WTC11 (cell line): ENCODE results near the gene MID1. TPM values are rescaled to one million over a fixed set of nuclear protein-coding genes. Genes with fewer than 3 reads are reported as not detected.

Source experiments
- ATAC-seq: fragments of 200-7000 bp; cut with Tn5 transposase; 2 replicates; pipeline ENCODE4 v1.10.0; 2021; ENCODE audit warnings: mild to moderate bottlenecking, moderate library complexity
- CTCF ChIA-PET: fragments of 300-600 bp; sonication (Branson Sonifier 250); formaldehyde crosslinking; loops from one replicate; lab custom pipeline; 2021; ENCODE audit warnings: antibody characterized with exemption; lab: Charles Lee
- POLR2A ChIA-PET: fragments of 350-600 bp; sonication (Branson Sonifier 250); formaldehyde crosslinking; loops from one replicate; lab custom pipeline; 2021; ENCODE audit warnings: antibody characterized with exemption; lab: Charles Lee
- DNase-seq: peaks from one replicate; pipeline ENCODE4 v3.0.0; 2021; ENCODE audit warnings: low spot score
- H3K27ac Mint-ChIP-seq: 2 replicates; pipeline ENCODE4 v1.8.0; 2021; ENCODE audit warnings: mixed read lengths
- H3K27me3 Mint-ChIP-seq: 2 replicates; pipeline ENCODE4 v1.8.0; 2021; ENCODE audit warnings: low read depth, mild to moderate bottlenecking, moderate library complexity, mixed read lengths
- H3K36me3 Mint-ChIP-seq: 2 replicates; pipeline ENCODE4 v1.8.0; 2021; ENCODE audit warnings: mixed read lengths
- H3K4me1 Mint-ChIP-seq: 2 replicates; pipeline ENCODE4 v1.8.0; 2022; ENCODE audit warnings: mixed read lengths
- H3K4me3 Mint-ChIP-seq: 2 replicates; pipeline ENCODE4 v1.8.0; 2021; ENCODE audit warnings: mild to moderate bottlenecking, moderate library complexity, mixed read lengths
- H3K9me3 Mint-ChIP-seq: 2 replicates; pipeline ENCODE4 v1.8.0; 2021; ENCODE audit warnings: mixed read lengths
- CREM ChIP-seq: sonication (generic); formaldehyde crosslinking; IDR thresholded peaks from 2 replicates; pipeline ENCODE4 v1.8.1; 2022; ENCODE audit warnings: mild to moderate bottlenecking, missing genetic modification reagents, moderate library complexity
- FOXJ3 ChIP-seq: sonication (generic); formaldehyde crosslinking; IDR thresholded peaks from 2 replicates; pipeline ENCODE4 v1.9.0; 2021; ENCODE audit warnings: missing genetic modification reagents, mild to moderate bottlenecking, borderline replicate concordance
- GABPB1 ChIP-seq: sonication (generic); formaldehyde crosslinking; IDR thresholded peaks from 2 replicates; pipeline ENCODE4 v1.8.1; 2023; ENCODE audit warnings: mild to moderate bottlenecking, missing genetic modification reagents
- IRF2 ChIP-seq: sonication (generic); formaldehyde crosslinking; IDR thresholded peaks from 2 replicates; pipeline ENCODE4 v1.8.0; 2022; ENCODE audit warnings: low read depth, missing genetic modification reagents, borderline replicate concordance
- JAZF1 ChIP-seq: fragments of 250-450 bp; sonication (Bioruptor Pico); IDR thresholded peaks from 2 replicates; pipeline ENCODE4 v1.9.0; 2021; ENCODE audit warnings: moderate library complexity, mild to moderate bottlenecking, inconsistent platforms
- MXD4 ChIP-seq: fragments of 250-450 bp; sonication (Bioruptor Pico); IDR thresholded peaks from 2 replicates; pipeline ENCODE4 v1.8.0; 2021; ENCODE audit warnings: mild to moderate bottlenecking, moderate library complexity, borderline replicate concordance
- NFE2L1 ChIP-seq: sonication (generic); formaldehyde crosslinking; IDR thresholded peaks from 2 replicates; pipeline ENCODE4 v1.8.1; 2023; ENCODE audit warnings: missing genetic modification reagents
- OVOL2 ChIP-seq: fragments of 250-450 bp; sonication (Bioruptor Pico); IDR thresholded peaks from 2 replicates; pipeline ENCODE4 v1.9.0; 2021; ENCODE audit warnings: mild to moderate bottlenecking, borderline replicate concordance
- PRRX2 ChIP-seq: fragments of 250-450 bp; sonication (Bioruptor Pico); IDR thresholded peaks from 2 replicates; pipeline ENCODE4 v1.8.0; 2021; ENCODE audit warnings: mild to moderate bottlenecking
- RORB ChIP-seq: fragments of 250-450 bp; sonication (Bioruptor Pico); IDR thresholded peaks from 2 replicates; pipeline ENCODE4 v1.9.0; 2021; ENCODE audit warnings: mild to moderate bottlenecking
- ZNF138 ChIP-seq: sonication (generic); formaldehyde crosslinking; conservative IDR thresholded peaks from 2 replicates; pipeline ENCODE4 v1.8.1; 2022; ENCODE audit warnings: mild to moderate bottlenecking, moderate library complexity, missing genetic modification reagents
- ZNF671 ChIP-seq: fragments of 250-450 bp; sonication (Bioruptor Pico); IDR thresholded peaks from 2 replicates; pipeline ENCODE4 v1.8.0; 2021; ENCODE audit warnings: mild to moderate bottlenecking
- total RNA-seq: library from RNA; stranded (reverse); gene quantifications from 3 replicates; pipeline ENCODE4 v1.2.3, GENCODE V29; 2021
- TF ChIP-seq, protein P1 (sequence below): fragments of 250-450 bp; sonication (Bioruptor Pico); IDR thresholded peaks from 2 replicates; pipeline ENCODE4 v1.9.0; 2021; ENCODE audit warnings: moderate library complexity, mild to moderate bottlenecking, inconsistent platforms, borderline replicate concordance
- TF ChIP-seq, protein P2 (sequence below): sonication (generic); formaldehyde crosslinking; IDR thresholded peaks from 2 replicates; pipeline ENCODE4 v1.8.0; 2022; ENCODE audit warnings: mild to moderate bottlenecking, missing genetic modification reagents
- TF ChIP-seq, protein P3 (sequence below): sonication (generic); formaldehyde crosslinking; IDR thresholded peaks from 2 replicates; pipeline ENCODE4 v1.8.1; 2023; ENCODE audit warnings: mild to moderate bottlenecking, missing genetic modification reagents, moderate library complexity
- TF ChIP-seq, protein P4 (sequence below): sonication (generic); formaldehyde crosslinking; IDR thresholded peaks from 2 replicates; pipeline ENCODE4 v1.8.1; 2023; ENCODE audit warnings: mild to moderate bottlenecking, missing genetic modification reagents, moderate library complexity
- TF ChIP-seq, protein P5 (sequence below): sonication (generic); formaldehyde crosslinking; IDR thresholded peaks from 2 replicates; pipeline ENCODE4 v1.8.1; 2022; ENCODE audit warnings: missing genetic modification reagents, borderline replicate concordance
- TF ChIP-seq, protein P6 (sequence below): sonication (generic); formaldehyde crosslinking; IDR thresholded peaks from 2 replicates; pipeline ENCODE4 v1.8.1; 2023; ENCODE audit warnings: mild to moderate bottlenecking, missing genetic modification reagents
- TF ChIP-seq, protein P7 (sequence below): sonication (generic); formaldehyde crosslinking; IDR thresholded peaks from 2 replicates; pipeline ENCODE4 v1.8.1; 2022; ENCODE audit warnings: low read depth, missing genetic modification reagents, borderline replicate concordance
- TF ChIP-seq, protein P8 (sequence below): fragments of 250-450 bp; sonication (Bioruptor Pico); IDR thresholded peaks from 2 replicates; pipeline ENCODE4 v1.9.0; 2021; ENCODE audit warnings: mild to moderate bottlenecking
- TF ChIP-seq, protein P9 (sequence below): sonication (generic); formaldehyde crosslinking; IDR thresholded peaks from 2 replicates; pipeline ENCODE4 v1.8.1; 2022; ENCODE audit warnings: low read depth, mild to moderate bottlenecking, moderate library complexity, missing genetic modification reagents, borderline replicate concordance

Gene MID1
- total RNA-seq, 1 experiment from 2014 or later = 52.2 TPM

DNA sequence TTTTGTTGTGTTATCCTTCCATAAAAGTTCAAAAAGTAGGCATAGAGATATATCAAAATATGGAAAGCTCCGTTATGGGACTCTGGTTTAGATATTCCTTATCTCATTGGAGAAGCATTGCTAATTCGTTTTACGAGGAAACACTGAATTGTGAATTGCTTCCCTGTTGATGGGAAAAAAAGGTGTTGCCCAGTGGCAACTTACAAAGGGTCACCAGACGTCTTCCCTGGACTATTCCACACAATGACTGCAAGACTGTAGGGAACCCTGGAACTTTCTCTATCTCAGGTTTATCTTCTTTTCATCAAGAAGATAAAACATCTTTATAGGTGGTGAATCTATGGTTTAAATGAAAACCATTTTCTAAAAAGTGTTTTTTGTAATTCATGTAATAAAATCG is 137.7 kb downstream of the MID1 start:
- POLR2A ChIA-PET = no interaction called here

DNA sequence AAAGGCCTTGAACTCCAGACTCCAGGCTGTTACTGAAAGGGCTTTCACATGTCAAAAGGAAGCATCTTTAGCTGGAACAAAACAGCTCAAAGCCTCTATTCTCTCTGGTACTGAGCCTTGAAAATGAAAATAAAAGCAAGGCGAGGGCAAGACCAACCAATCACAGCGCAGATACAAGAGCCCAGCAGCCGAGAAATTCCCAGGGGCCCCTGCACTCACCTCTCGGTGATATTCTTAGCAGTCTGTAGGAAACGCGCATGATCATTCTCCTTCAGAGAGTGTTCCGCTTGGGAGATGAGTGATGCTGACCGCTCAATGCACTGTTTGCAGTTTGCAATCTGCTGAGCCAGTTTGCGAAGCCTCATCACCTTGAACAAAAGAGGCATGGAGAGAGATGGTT is 138.1 kb downstream of the MID1 start:
- no peaks in the 10 kb centered on the region for H3K9me3 Mint-ChIP-seq
- peaks cover 26% of the 10 kb centered on the region for H3K4me1 Mint-ChIP-seq
- no peaks in the 10 kb centered on the region for H3K27me3 Mint-ChIP-seq
- H3K4me3 Mint-ChIP-seq = no peak overlapping the region
- ChIA-PET CTCF (no interaction called here), POLR2A (no interaction called here)
- TF ChIP-seq, protein P1, sequence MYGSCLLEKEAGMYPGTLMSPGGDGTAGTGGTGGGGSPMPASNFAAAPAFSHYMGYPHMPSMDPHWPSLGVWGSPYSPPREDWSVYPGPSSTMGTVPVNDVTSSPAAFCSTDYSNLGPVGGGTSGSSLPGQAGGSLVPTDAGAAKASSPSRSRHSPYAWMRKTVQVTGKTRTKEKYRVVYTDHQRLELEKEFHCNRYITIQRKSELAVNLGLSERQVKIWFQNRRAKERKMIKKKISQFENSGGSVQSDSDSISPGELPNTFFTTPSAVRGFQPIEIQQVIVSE (CRISPR knock-in tag) = no peak
- TF ChIP-seq PRRX2 (CRISPR knock-in tag) = no peak
- TF ChIP-seq RORB (CRISPR knock-in tag) = no peak
- TF ChIP-seq NFE2L1 (CRISPR knock-in tag) = no peak
- TF ChIP-seq, protein P2, sequence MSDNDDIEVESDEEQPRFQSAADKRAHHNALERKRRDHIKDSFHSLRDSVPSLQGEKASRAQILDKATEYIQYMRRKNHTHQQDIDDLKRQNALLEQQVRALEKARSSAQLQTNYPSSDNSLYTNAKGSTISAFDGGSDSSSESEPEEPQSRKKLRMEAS (CRISPR knock-in tag) = no peak
- no peak for TF ChIP-seq ZNF671 (CRISPR knock-in tag)
- TF ChIP-seq, protein P3, sequence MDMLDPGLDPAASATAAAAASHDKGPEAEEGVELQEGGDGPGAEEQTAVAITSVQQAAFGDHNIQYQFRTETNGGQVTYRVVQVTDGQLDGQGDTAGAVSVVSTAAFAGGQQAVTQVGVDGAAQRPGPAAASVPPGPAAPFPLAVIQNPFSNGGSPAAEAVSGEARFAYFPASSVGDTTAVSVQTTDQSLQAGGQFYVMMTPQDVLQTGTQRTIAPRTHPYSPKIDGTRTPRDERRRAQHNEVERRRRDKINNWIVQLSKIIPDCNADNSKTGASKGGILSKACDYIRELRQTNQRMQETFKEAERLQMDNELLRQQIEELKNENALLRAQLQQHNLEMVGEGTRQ (CRISPR knock-in tag) = no peak
- ATAC-seq (no peak), DNase-seq (no peak)
- peaks cover 30% of the 10 kb centered on the region for H3K36me3 Mint-ChIP-seq
- no peak overlapping the region for H3K27ac Mint-ChIP-seq

More for the DNA sequence above, 137.7 kb downstream of the MID1 start:
- H3K4me1 Mint-ChIP-seq = peaks cover 26% of the 10 kb centered on the region
- peaks cover 30% of the 10 kb centered on the region for H3K36me3 Mint-ChIP-seq
- H3K9me3 Mint-ChIP-seq = no peaks in the 10 kb centered on the region
- DNase-seq = no peak
- no peaks in the 10 kb centered on the region for H3K27me3 Mint-ChIP-seq
- CTCF ChIA-PET = no interaction called here
- no peak for ATAC-seq
- H3K27ac Mint-ChIP-seq = no peak overlapping the region
- no peak overlapping the region for H3K4me3 Mint-ChIP-seq
- TF ChIP-seq NFE2L1 (CRISPR knock-in tag) (no peak), FOXJ3 (CRISPR knock-in tag) (no peak)
- TF ChIP-seq, protein P4, sequence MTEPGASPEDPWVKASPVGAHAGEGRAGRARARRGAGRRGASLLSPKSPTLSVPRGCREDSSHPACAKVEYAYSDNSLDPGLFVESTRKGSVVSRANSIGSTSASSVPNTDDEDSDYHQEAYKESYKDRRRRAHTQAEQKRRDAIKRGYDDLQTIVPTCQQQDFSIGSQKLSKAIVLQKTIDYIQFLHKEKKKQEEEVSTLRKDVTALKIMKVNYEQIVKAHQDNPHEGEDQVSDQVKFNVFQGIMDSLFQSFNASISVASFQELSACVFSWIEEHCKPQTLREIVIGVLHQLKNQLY (CRISPR knock-in tag) = no peak
- TF ChIP-seq, protein P5, sequence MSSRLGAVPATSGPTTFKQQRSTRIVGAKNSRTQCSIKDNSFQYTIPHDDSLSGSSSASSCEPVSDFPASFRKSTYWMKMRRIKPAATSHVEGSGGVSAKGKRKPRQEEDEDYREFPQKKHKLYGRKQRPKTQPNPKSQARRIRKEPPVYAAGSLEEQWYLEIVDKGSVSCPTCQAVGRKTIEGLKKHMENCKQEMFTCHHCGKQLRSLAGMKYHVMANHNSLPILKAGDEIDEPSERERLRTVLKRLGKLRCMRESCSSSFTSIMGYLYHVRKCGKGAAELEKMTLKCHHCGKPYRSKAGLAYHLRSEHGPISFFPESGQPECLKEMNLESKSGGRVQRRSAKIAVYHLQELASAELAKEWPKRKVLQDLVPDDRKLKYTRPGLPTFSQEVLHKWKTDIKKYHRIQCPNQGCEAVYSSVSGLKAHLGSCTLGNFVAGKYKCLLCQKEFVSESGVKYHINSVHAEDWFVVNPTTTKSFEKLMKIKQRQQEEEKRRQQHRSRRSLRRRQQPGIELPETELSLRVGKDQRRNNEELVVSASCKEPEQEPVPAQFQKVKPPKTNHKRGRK = no peak
- TF ChIP-seq, protein P6, sequence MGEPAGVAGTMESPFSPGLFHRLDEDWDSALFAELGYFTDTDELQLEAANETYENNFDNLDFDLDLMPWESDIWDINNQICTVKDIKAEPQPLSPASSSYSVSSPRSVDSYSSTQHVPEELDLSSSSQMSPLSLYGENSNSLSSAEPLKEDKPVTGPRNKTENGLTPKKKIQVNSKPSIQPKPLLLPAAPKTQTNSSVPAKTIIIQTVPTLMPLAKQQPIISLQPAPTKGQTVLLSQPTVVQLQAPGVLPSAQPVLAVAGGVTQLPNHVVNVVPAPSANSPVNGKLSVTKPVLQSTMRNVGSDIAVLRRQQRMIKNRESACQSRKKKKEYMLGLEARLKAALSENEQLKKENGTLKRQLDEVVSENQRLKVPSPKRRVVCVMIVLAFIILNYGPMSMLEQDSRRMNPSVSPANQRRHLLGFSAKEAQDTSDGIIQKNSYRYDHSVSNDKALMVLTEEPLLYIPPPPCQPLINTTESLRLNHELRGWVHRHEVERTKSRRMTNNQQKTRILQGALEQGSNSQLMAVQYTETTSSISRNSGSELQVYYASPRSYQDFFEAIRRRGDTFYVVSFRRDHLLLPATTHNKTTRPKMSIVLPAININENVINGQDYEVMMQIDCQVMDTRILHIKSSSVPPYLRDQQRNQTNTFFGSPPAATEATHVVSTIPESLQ (CRISPR knock-in tag) = no peak
- TF ChIP-seq, protein P3 (CRISPR knock-in tag) = no peak
- TF ChIP-seq, all 79 proteins: peak for 0

DNA sequence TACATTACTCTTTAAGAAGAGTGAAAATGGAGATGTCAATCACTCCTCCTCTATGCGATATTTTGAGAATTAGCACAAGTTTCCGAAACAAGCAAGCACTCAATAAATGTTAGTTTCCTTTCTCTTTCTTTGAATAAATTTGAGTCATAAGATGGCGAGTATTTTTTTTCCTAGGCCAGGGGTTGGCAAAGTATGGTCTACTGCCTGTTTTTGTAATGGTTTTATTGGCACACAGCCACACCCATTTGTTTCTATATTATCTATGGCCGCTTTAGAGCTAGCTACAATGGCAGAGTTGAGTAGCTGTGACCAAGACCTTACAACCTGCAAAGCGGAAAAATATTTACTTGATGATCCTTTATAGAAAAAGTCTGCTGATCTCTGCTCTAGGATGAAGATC is 139.5 kb downstream of the MID1 start:
- ChIA-PET CTCF (no interaction called here), POLR2A (no interaction called here)
- Mint-ChIP-seq H3K36me3 (peaks cover 30% of the 10 kb centered on the region), H3K4me3 (no peak overlapping the region), H3K27ac (no peak overlapping the region), H3K27me3 (no peaks in the 10 kb centered on the region), H3K4me1 (peaks cover 21% of the 10 kb centered on the region), H3K9me3 (no peaks in the 10 kb centered on the region)
- no peak for DNase-seq
- no peak for ATAC-seq
- TF ChIP-seq, protein P7, sequence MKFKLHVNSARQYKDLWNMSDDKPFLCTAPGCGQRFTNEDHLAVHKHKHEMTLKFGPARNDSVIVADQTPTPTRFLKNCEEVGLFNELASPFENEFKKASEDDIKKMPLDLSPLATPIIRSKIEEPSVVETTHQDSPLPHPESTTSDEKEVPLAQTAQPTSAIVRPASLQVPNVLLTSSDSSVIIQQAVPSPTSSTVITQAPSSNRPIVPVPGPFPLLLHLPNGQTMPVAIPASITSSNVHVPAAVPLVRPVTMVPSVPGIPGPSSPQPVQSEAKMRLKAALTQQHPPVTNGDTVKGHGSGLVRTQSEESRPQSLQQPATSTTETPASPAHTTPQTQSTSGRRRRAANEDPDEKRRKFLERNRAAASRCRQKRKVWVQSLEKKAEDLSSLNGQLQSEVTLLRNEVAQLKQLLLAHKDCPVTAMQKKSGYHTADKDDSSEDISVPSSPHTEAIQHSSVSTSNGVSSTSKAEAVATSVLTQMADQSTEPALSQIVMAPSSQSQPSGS = no peak
- TF ChIP-seq GABPB1 (CRISPR knock-in tag) (no peak), ZNF138 (no peak), OVOL2 (CRISPR knock-in tag) (no peak), CREM (CRISPR knock-in tag) (no peak), JAZF1 (CRISPR knock-in tag) (no peak), MXD4 (CRISPR knock-in tag) (no peak), IRF2 (CRISPR knock-in tag) (no peak)
- TF ChIP-seq, protein P4 (CRISPR knock-in tag) = no peak
- TF ChIP-seq, protein P8, sequence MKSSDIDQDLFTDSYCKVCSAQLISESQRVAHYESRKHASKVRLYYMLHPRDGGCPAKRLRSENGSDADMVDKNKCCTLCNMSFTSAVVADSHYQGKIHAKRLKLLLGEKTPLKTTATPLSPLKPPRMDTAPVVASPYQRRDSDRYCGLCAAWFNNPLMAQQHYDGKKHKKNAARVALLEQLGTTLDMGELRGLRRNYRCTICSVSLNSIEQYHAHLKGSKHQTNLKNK (CRISPR knock-in tag) = no peak
- TF ChIP-seq, protein P9, sequence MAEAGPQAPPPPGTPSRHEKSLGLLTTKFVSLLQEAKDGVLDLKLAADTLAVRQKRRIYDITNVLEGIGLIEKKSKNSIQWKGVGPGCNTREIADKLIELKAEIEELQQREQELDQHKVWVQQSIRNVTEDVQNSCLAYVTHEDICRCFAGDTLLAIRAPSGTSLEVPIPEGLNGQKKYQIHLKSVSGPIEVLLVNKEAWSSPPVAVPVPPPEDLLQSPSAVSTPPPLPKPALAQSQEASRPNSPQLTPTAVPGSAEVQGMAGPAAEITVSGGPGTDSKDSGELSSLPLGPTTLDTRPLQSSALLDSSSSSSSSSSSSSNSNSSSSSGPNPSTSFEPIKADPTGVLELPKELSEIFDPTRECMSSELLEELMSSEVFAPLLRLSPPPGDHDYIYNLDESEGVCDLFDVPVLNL (CRISPR knock-in tag) = no peak
